ENCODE data around the gene MCF2.

The MCF2 gene

DNA sequence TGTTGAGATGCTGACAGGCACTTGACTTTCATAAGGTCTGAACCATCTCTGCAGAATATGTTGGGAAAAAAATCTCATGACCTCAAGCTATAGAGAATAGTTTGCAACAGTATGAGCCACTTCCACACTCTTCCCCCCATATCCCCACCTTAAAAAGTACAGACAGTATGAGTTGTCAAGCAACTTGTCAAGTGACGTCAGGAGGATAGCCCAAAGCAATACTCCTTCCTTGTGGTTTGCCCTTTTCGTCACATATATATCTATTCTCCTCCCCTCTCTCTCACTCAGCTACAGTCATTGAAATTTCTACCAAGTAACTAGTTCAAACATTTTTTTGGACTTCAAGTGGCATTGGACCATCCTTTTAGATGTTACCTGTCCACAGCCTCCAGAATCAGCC, 67.7 kb downstream of the MCF2 start:
- no peak for FAIRE-seq
- no peak for DNase-seq (ENCODE audit: insufficient read length, low spot score)

DNA sequence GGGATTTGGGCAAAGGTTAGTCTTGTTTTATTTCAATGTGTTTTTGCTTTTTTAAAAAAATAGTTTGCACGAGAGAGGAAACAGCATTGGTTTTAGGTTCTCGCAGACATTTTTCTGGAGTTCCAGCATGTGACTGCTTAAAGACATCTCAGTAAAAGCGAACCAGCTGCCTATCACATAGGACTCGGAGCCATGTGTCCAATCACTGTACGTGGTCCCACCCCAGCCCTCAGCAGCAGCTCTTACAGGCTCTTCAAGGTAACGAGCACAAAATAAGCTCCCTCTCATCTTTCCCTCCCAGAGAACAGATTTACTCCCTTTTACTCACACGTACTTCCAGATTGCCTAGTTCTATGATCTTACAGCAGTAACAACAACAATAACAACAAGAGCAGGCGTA, 68.7 kb downstream of the MCF2 start:
- FAIRE-seq (no peak), DNase-seq (ENCODE audit: insufficient read length, low spot score) (no peak)

DNA sequence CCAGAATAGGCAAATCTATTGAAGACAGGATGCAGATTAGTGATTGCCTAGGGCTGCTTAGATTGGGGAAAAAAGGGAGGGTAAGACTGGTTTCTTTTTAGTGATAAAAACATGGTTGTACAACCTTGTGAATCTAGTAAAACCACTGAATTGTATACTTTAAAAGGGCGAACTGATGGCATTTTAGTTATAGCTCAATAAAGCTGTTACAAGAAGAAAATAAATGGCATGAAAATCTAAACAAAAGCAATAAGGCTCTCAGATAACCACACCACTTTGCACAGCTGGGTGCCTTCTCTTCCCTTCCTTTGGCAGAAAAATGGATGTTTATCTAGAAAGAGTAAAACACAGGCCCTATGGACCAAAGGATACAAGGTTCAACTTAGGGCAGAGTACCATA, 107.9 kb downstream of the MCF2 start:
- no peak for FAIRE-seq

DNA sequence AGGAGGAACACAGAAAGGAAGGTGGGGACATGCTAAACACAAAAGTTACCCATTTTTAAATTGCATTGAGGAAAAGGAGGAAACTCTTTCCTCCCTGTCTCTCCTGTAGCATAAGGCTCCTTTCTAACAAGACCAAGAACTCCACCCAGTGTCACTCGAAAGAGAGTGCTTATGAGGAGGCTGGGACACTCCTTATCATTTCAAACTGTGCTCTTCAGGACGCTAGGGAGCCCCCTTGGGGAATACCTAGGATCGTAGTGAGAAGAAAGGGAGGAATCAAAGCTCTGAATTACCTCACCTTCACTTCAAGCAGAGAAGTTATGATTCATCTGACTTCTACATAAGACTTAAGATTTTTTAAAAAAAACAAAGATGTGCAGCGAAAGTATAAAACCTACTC, 111.9 kb downstream of the MCF2 start:
- FAIRE-seq (no peak), DNase-seq (ENCODE audit: insufficient read length, low spot score) (no peak)

More for the DNA sequence above, 107.9 kb downstream of the MCF2 start:
- no peak for DNase-seq (ENCODE audit: insufficient read length, low spot score)

DNA sequence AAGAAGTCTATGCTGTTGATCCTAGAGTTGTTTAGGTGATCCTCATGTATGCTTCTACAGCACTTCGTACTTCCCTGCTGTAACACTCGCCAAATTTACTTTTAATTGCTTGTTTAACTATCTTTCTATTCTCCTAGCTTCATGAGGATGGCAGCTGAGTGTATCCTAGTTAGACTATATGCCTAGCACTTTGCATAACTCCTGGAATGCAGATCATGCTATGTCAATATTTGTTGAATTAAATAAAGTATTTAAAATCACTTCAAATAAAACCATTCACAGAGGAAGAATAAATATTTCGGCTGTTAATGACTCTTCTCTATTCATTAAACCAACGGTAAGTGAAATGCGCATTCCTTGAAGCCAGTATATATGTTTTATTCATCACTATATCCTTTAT, 122.4 kb downstream of the MCF2 start:
- FAIRE-seq = no peak
- no peak for DNase-seq (ENCODE audit: insufficient read length, low spot score)

DNA sequence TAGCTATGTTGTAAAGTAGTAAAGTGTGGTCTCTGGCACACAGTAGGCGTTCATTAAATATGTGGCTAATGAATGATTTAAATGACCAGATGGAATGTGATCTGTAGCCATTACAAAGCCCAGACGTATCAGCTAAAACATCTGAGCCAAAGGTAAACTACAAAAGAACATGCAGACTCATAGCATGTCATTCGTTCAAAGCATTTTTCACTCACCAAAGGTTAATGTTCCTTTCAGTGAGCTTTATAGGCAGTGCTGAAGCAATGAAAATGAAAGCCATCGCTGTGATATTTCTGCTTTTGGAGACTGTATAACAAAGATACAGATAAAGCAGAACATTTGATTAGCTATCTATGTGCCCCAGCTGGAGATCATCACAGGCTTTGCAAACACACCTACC, 126.9 kb downstream of the MCF2 start:
- FAIRE-seq = peak; percentile 45
- no peak for DNase-seq (ENCODE audit: insufficient read length, low spot score)

DNA sequence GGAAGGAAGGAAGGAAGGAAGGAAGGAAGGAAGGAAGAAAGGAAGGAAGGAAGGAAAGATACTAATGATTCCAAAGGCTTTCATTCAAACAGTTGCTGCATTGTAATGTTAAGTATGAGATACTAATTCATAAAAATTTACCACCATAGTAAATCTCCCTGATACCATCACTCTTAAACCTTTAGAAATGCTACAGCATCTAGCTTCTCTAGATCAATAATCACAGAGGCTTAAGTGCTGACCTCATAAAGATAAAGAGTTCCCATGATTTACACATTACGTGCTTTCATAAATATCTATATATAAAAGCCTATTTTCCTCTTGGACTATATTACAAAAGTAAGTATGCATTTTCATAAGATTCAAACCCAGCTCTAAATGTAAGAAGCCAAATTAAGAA, 141.0 kb downstream of the MCF2 start:
- no peak for FAIRE-seq
- DNase-seq (ENCODE audit: insufficient read length, low spot score) = no peak

DNA sequence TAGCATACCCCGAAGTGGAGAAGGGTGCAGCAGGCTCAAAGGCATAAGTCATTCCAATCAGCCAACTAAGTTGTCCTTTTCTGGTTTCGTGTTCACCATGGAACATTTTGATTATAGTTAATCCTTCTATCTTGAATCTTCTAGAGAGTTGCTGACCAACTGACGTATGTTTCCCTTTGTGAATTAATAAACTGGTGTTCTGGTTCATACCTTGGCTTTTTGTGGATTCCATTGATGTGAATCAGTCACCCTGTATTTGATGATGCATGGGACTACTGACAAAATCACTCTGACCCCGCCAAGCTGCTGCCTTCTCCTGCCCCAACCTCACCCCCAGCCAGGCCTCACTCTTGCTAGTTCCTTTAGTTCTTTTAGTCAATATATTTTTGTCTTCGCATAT, 144.7 kb downstream of the MCF2 start:
- FAIRE-seq (no peak), DNase-seq (ENCODE audit: insufficient read length, low spot score) (no peak)

DNA sequence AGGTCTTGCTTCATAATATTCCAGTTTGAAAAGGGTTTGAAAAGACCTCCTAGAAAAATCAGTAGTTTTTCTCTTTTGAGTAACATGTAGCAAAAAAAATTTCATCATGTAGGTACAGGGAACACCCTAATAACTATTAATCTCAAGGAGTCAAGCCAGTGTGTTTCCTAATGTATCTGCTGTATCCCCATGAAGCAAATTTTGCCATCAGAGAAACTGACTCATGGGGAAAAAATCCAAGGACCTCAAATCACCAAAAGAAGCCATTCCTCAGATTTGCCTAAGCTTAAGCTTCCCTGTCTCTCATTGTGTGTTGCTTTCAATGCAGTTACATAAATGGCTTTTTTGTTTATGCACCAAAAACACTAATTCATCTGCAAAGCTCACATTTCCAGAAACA, 147.7 kb downstream of the MCF2 start:
- no peak for FAIRE-seq
- DNase-seq (ENCODE audit: insufficient read length, low spot score) = no peak

DNA sequence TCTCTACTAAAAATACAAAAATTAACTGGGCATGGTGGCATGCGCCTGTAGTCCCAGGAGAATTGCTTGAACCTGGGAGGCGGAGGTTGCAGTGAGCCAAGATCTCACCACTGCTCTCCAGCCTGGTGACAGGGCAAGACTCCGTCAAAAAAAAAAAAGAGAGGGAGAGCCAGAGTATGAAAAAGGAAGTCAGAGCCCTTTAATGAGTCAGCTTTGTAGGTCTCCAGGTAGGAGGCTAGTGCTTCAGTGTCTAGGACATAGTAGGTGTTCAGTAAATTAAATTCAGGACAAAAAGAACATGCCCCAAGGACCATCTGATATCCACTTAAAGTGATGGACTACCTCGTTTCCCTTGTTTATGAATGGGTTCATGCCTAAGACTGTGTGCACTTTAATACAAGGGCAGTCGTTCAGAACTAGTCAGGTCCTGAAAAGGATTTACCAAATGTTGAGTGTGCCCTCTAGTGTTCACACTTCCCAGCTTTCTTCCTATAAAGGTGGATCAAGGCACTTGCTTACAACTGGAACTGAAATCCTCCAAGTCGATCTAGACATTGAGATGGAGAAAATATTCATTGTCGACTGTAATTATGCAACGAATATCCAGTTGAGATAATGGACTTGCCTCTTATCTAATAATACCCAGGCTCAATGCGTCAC, 148.5 kb downstream of the MCF2 start:
- FAIRE-seq (peak; percentile 93), DNase-seq (ENCODE audit: insufficient read length, low spot score) (peak; percentile 2)

DNA sequence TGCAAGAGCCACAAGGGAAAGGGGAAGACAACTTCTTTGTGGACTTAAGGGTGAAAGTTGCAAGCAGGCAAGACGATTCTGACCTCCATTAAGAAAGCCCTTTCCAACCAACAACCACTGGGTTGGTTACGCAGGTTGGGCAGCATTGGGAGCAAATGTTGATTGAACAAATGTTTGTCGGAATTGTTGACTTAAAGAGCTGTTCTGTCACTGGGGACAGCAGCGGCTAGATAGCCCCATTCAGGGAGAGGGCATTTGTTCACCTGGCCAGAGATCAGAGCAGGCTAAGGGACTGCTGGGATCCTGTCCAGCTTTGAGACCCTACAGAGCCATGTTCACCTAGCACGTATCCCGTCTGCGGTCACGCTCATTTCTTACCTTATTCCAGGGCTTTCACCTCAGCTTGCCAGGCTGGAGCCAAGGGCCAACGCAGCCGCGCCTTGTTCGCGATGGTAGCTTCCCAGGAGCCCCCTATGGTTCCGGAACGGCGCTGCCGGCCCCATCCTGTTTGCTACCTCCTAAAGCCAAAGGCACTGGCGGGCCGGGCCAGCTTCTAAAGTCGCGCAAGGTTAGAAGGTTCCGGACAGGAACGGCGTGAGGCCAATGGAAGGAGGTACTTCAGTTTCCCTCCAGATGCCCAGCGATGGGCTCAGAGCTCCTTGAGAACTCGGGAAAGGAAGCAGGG, 152.8 kb downstream of the MCF2 start:
- no peak for DNase-seq (ENCODE audit: insufficient read length, low spot score)
- FAIRE-seq = peak; percentile 48

DNA sequence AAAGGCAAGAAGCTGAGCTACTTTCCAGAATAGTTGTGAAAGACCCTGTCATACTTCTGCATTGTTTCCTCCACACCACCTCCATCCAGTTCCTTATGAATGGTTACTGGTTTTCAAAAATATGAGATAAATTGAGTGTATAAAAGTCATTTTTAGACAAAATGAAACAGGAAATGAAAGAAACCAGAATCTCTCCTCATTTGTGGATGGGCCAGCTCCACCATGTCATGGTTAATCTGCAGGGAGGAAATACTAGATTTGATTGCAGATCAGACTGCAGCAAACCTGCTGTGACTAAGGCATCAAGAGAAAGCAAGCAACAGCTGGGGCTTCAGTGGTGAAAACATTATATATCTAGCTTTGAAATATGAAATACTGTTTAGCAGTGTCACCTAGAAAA, 153.6 kb downstream of the MCF2 start:
- DNase-seq (ENCODE audit: insufficient read length, low spot score) = no peak
- peak; percentile 47 for FAIRE-seq

DNA sequence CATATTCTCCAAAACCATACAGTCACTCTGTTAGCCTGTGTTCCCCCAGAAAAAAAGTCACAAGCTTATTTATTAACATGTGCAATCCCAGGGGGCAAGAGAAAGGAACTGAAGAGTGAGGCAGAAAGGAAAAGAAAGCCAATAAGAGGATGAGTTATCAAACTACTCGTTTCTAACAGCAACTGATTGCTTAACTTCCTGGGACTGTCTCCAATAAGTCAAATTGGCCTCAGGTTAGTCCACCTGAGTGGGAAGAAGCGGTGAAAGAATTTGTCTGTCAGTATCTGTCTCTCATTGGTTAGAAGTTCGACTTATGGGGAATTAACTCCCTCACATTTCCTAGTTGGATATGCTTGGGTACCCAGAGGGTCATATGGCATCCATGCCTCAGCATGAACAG, 163.4 kb downstream of the MCF2 start:
- FAIRE-seq = no peak

DNA sequence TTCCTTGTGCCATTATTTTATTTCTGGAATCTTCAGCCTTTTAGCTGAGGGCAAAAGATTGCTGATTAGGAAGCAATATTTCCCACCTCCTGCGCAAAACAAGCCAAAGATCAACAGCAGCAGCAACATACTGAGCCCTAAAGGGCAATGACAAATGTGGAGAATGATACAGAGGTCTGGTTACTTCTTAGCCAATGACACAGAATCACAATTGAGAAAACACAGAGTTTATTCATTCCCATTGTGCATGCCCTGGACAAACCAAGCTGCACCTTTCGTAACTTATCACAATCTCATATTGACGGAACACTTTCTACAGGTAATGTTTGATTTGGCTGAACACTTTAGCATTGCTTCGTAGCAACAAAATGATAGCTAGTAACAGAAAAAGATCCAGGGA, 164.0 kb downstream of the MCF2 start:
- FAIRE-seq (no peak), DNase-seq (ENCODE audit: insufficient read length, low spot score) (no peak)

More for the DNA sequence above, 163.4 kb downstream of the MCF2 start:
- DNase-seq (ENCODE audit: insufficient read length, low spot score) = no peak

DNA sequence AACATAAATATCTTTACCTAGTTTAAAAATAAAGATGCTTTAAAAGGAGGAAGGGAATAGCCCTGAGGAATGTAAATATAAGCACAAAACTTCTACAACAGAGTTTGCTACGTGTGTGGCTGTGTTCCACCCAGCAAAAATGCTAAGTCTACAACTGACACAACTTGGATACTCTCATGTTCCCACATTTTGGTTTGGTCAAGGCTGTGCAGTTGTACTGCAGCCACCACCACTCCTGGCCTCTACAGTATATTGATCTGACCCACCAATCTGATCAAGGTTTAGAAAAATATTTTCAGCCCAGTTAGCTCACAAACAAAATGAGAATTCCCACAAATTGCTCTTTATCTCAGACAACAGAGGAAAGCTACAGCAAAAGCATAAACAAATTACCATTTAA, 165.3 kb downstream of the MCF2 start:
- no peak for FAIRE-seq

DNA sequence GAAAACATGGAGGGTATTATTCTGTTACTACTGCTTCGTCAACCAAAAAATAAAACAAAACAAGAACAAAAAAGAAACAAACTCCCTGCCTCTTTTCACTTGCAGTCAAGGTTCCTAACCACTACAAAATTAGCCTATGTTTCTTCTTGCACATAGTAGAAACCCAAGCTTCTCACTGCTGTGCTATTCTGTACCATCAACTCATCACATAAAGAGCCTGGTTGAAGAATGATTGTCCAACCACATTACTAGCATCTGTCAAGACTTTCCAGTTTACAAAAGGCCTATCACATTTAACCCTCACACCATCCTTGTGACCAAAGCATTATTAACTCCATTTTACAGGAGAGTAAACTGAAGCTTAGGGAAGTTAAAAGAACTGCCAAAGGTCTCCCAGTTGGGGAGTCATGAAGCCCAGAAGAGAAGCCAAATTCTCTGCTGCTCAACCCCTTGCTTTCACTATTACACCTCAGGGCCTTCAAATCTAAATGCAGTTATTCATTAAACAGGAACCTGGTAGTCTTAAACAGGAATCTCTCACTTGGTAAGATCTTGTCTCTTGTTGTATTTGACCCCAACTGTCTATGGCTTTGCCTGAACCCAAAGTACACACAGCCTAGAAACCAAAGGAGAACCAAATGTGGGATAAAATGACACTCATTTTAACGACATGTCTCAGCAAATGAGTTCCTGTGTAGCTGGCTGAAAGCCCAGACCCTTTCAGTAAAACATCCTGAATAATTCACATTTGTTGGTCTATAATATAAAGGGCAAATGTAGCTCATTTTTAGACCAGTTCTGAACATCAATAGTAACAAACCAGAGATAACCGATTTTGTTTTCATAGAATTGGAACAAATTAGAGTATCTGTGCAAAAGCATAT, 168.8 kb downstream of the MCF2 start:
- DNase-seq (ENCODE audit: insufficient read length, low spot score) (no peak), FAIRE-seq (peak; percentile 14)

More for the DNA sequence above, 165.3 kb downstream of the MCF2 start:
- DNase-seq (ENCODE audit: insufficient read length, low spot score) = no peak

DNA sequence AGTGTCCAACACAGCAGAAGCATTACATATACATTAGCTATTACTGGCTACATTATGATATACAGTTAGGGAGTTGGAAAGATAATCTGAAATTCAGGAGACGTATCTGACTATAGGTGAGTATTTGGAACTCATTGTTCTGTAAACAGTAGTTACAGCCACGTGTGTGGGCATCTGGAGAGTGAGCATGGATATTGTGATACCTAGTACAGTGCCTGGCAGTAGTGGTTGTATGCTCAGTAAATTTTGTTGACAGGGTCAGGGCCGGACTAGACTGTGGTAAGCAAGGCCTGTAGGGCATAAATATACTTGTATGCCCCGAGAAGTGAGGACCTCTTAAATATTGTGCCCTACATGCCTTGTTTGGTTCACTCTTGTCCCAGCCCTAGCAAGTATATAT, 174.5 kb downstream of the MCF2 start:
- FAIRE-seq = no peak
- DNase-seq (ENCODE audit: insufficient read length, low spot score) = no peak

DNA sequence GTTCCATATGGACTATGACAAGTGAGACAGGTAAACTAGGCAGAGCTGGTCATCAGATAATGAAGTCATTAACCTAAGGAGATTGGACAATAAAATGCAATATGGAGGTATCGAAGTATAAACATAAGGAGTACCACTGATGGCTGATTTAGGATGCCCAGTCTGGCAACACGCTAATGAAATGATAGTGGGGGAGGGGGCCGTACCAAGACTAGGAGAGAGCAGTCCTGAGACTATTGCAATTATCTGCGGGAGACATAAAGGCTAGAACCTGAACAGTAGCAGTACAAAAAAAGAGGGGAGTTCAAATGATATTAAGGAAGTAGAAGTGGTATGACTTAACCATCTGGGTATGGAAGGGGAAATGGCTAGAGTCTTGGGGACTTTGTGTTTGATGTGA, 175.1 kb downstream of the MCF2 start:
- FAIRE-seq = no peak

More for the DNA sequence above, 175.1 kb downstream of the MCF2 start:
- DNase-seq (ENCODE audit: insufficient read length, low spot score) = no peak
